ENCODE measurements around the gene FXYD6. TPM values are rescaled to one million over a fixed set of nuclear protein-coding genes. Genes with fewer than 3 reads are reported as not detected.

FXYD6 gene
- total and polyA plus RNA-seq, 7 donors, result 10.8 to 27.9 (median 14.0) TPM

DNA sequence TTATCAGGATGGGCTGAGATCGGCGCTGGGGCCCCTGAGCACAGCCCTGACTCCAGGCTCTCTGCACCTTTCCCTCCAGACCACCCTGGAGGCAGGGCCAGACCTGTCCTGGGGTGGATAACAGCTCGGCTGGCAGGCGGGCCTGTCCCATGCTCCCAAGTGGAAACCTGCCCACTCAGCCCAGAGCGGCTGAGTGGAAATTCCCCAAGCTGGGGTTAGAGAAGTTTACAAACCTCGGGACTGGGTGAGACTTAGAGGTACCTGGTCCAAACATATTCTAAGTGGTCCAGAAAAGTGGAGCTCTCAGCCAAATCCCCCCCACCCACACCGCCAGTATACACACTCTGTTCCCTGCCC, 47.1 kb downstream of the FXYD6 start:
- intact Hi-C loops (cut with DNase I), result no loop called here
- 68 to 91% (median 69%) methylated on average over 7 of the region's 7 CpGs for WGBS, 3 donors

GRCh38 chr11:117828611-117829368, 47.7 kb downstream of the FXYD6 start:
- peak; percentile 65 to 76 for DNase-seq
- 50 to 72% (median 55%) methylated on average over 15 to 16 of the region's 16 CpGs for WGBS, 3 donors
- intact Hi-C loops (cut with DNase I), result no loop called here
- Histone ChIP-seq H3K9me3 (no peaks in the 10 kb centered on the region), H3K27me3 (ENCODE audit: insufficient read depth in 3 of 3, low read length in 2 of 3) (no peaks in the 10 kb centered on the region), H3K4me3 (no peak overlapping the region), H3K36me3 (ENCODE audit: insufficient read depth in 1 of 2, low read depth in 1 of 2) (no peaks in the 10 kb centered on the region), H3K27ac (no peak overlapping the region), H3K4me1 (peaks cover 15% of the 10 kb centered on the region)
- peak in 1 of 4 donors; percentile 29 for ATAC-seq
- TF ChIP-seq, protein P1, sequence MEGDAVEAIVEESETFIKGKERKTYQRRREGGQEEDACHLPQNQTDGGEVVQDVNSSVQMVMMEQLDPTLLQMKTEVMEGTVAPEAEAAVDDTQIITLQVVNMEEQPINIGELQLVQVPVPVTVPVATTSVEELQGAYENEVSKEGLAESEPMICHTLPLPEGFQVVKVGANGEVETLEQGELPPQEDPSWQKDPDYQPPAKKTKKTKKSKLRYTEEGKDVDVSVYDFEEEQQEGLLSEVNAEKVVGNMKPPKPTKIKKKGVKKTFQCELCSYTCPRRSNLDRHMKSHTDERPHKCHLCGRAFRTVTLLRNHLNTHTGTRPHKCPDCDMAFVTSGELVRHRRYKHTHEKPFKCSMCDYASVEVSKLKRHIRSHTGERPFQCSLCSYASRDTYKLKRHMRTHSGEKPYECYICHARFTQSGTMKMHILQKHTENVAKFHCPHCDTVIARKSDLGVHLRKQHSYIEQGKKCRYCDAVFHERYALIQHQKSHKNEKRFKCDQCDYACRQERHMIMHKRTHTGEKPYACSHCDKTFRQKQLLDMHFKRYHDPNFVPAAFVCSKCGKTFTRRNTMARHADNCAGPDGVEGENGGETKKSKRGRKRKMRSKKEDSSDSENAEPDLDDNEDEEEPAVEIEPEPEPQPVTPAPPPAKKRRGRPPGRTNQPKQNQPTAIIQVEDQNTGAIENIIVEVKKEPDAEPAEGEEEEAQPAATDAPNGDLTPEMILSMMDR (IDR thresholded peaks at IDR 0.05), result no peak

More for the DNA sequence above, 47.1 kb downstream of the FXYD6 start:
- ATAC-seq, result no peak
- peaks cover 12% of the 10 kb centered on the region for H3K4me1 ChIP-seq
- TF ChIP-seq, protein P1 (IDR thresholded peaks at IDR 0.05), result no peak
- no peaks in the 10 kb centered on the region for H3K27me3 ChIP-seq (ENCODE audit: insufficient read depth in 3 of 3, low read length in 2 of 3)
- H3K9me3 ChIP-seq, result no peaks in the 10 kb centered on the region
- no peaks in the 10 kb centered on the region for H3K36me3 ChIP-seq (ENCODE audit: insufficient read depth in 1 of 2, low read depth in 1 of 2)
- no peak for DNase-seq
- H3K27ac ChIP-seq, result no peak overlapping the region
- H3K4me3 ChIP-seq, result no peak overlapping the region

- TF ChIP-seq, protein P1 (IDR thresholded peaks at IDR 0.05), result no peak
- ATAC-seq (no peak), DNase-seq (no peak)
- no peak overlapping the region for H3K27ac ChIP-seq
- peaks cover 13% of the 10 kb centered on the region for H3K4me1 ChIP-seq
- 70 to 75% (median 75%) methylated on average over 15 of the region's 15 CpGs for whole genome bisulfite sequencing, 3 donors
- intact Hi-C loops (cut with DNase I), result no loop called here
- no peaks in the 10 kb centered on the region for H3K36me3 ChIP-seq (ENCODE audit: insufficient read depth in 1 of 2, low read depth in 1 of 2)
- no peaks in the 10 kb centered on the region for H3K9me3 ChIP-seq
- no peak overlapping the region for H3K4me3 ChIP-seq
- H3K27me3 ChIP-seq (ENCODE audit: insufficient read depth in 3 of 3, low read length in 2 of 3), result no peaks in the 10 kb centered on the region
Measured at GRCh38 chr11:117827521-117828511, 48.6 kb downstream of the FXYD6 start.

- Histone ChIP-seq H3K27me3 (ENCODE audit: insufficient read depth in 3 of 3, low read length in 2 of 3) (no peaks in the 10 kb centered on the region), H3K4me3 (no peak overlapping the region), H3K36me3 (ENCODE audit: insufficient read depth in 1 of 2, low read depth in 1 of 2) (no peaks in the 10 kb centered on the region), H3K27ac (no peak overlapping the region), H3K9me3 (no peaks in the 10 kb centered on the region), H3K4me1 (peaks cover 12% of the 10 kb centered on the region)
- DNase-seq, result no peak
- 90 to 96% (median 95%) methylated on average over 3 of the region's 3 CpGs for WGBS, 3 donors
- TF ChIP-seq, protein P1 (IDR thresholded peaks at IDR 0.05), result no peak
- intact Hi-C loops (cut with DNase I), result no loop called here
- no peak for ATAC-seq
Measured at GRCh38 chr11:117826832-117827231, 49.6 kb downstream of the FXYD6 start.

All from psoas muscle (tissue), 8 donors.